Pancreas (tissue), 10 donors: Measurements from ENCODE around the gene LIG3. TPM values are rescaled to one million over a fixed set of nuclear protein-coding genes. Genes with fewer than 3 reads are reported as not detected.
"Not testable (repeated sequence)": the region's sequence is repeated elsewhere in the genome, so short reads cannot be mapped to it uniquely, and the experiment has no call there.

Experiments
- ATAC-seq, 4 donors: fragments of 200-7000 bp; cut with Tn5 transposase; one replicate each; pipeline versions ENCODE4 v1.8.0 to v1.9.1; 2020; ENCODE audit warnings: mild to moderate bottlenecking in 4 of 4, moderate library complexity in 4 of 4
- DNase-seq, 6 donors: peaks; one replicate each; pipeline ENCODE4 v3.0.0-alpha.2; 2020
- FAIRE-seq: peaks from 2 replicates; lab custom pipeline; 2012; peaks lifted over from hg19 to GRCh38; lab: Jason Lieb, UNC
- H3K27ac ChIP-seq, 4 donors: fragments of 200-600 bp; sonication (generic); 1 replicate in 3 of 4; 2 replicates in 1 of 4; pipeline versions ENCODE4 v1.5.0 to v1.8.0; 2020
- H3K27me3 ChIP-seq, 4 donors: fragments of 200-600 bp; one replicate each; pipeline ENCODE4 v1.8.0; 2021
- H3K36me3 ChIP-seq, 3 donors: fragments of 200-600 bp; sonication (generic) in 1 of 3; one replicate each; pipeline versions ENCODE4 v1.5.0 to v1.8.0; 2020 to 2021
- H3K4me1 ChIP-seq, 3 donors: fragments of 200-600 bp; one replicate each; pipeline ENCODE4 v1.8.0; 2021
- H3K4me3 ChIP-seq, 4 donors: fragments of 200-600 bp; sonication (generic) in 2 of 4; one replicate each; pipeline versions ENCODE4 v1.5.0 to v1.8.0; 2020 to 2021
- H3K9me3 ChIP-seq, 4 donors: fragments of 200-600 bp; one replicate each; pipeline ENCODE4 v1.8.0; 2021
- CTCF ChIP-seq, 4 donors: fragments of 200-600 bp; sonication (generic) in 3 of 4; IDR thresholded peaks; one replicate each; pipeline versions ENCODE4 v1.5.0 to v1.8.0; 2021; ENCODE audit warnings: antibody characterized with exemption in 4 of 4
- WGBS, 2 donors: extraction: QIAGEN DNeasy Blood & Tissue Kit; methylation state at CpG; one replicate each; pipeline ENCODE4 v1.1.7; 2013; 5-methylcytosine and 5-hydroxymethylcytosine counted together
- intact Hi-C, 3 donors: fragments of 100-400 bp; cut with DNase I; formaldehyde crosslinking; loops; one replicate each; pipeline versions ENCODE4 v1.11.1 to v1.14.2; 2022
- polyA plus RNA-seq, 2 donors: library from polyadenylated mRNA; stranded (reverse); fragments of 200-250 nt; gene quantifications; one replicate each; pipeline ENCODE4 v1.2.3, GENCODE V29; 2013
- total RNA-seq, 6 donors: library from RNA; stranded (reverse); fragmentation: NEBNext Ultra II Directional in 4 of 6; extraction: Animal tissue kit (Norgen Biotek cat#: 25700) in 4 of 6; gene quantifications; one replicate each; pipeline versions ENCODE4 v1.2.1 to v1.2.4, GENCODE V29; 2021 to 2023
- donor health status: healthy with polysubstance abuse.
- donor health status: DM: no; HTN: no; CAD: no; lungs with moderate emphysema.
- donor health status: DM: no; HTN: no; CAD: no.
- donor health status: control.
- donor health status: control.
- donor health status: Bipolar disorder and iron deficiency.
- donor health status: DM: yes; HTN: yes; CAD: no.
- donor health status: DM: no; HTN: no; CAD: no.
- donor health status: DM: no; HTN: no; CAD: no.
- donor health status: DM: yes; HTN: yes; CAD: no.

The LIG3 gene
- total and polyA plus RNA-seq, 8 donors, result 6.4 to 22.2 (median 16.9) TPM

GRCh38 chr17:34998205-34998604 lies 17.9 kb downstream of the LIG3 start:
- TF ChIP-seq CTCF (IDR thresholded peaks at IDR 0.05), result peak; percentile 23 to 53 (median 40)
- no peak overlapping the region for H3K27ac ChIP-seq
- peaks cover 0 to 3% (median 0%) of the 10 kb centered on the region in 3 donors for H3K4me1 ChIP-seq
- peak; percentile 50 to 84 (median 70) for DNase-seq
- H3K9me3 ChIP-seq, result no peaks in the 10 kb centered on the region
- intact Hi-C loops, result loop anchor here in 1 of 3 donors (10.0 kb wide), 1 partner anchor 127 kb away; the partner anchor contains the start of gene FNDC8
- ATAC-seq, result peak; percentile 78 to 96 (median 94)
- peaks cover 0 to 37% (median 6%) of the 10 kb centered on the region in 3 donors for H3K36me3 ChIP-seq
- H3K27me3 ChIP-seq, result no peaks in the 10 kb centered on the region
- no peak overlapping the region for H3K4me3 ChIP-seq
- WGBS, 2 donors, result 44% methylated on average over 5 of the region's 5 CpGs
- FAIRE-seq, result no peak

GRCh38 chr17:34999456-34999855 lies 19.1 kb downstream of the LIG3 start:
- FAIRE-seq, result no peak
- H3K27ac ChIP-seq, result no peak overlapping the region
- peaks cover 0 to 3% (median 0%) of the 10 kb centered on the region in 3 donors for H3K4me1 ChIP-seq
- H3K9me3 ChIP-seq, result no peaks in the 10 kb centered on the region
- no peaks in the 10 kb centered on the region for H3K27me3 ChIP-seq
- intact Hi-C loops, result loop anchor here in 1 of 3 donors (10.0 kb wide), 1 partner anchor 125 kb away; the partner anchor contains the start of gene FNDC8
- no peak overlapping the region for H3K4me3 ChIP-seq
- no peak for DNase-seq
- no peak for TF ChIP-seq CTCF (IDR thresholded peaks at IDR 0.05)
- WGBS, 2 donors, result 90 to 97% methylated on average over 2 of the region's 2 CpGs
- H3K36me3 ChIP-seq, result peaks cover 0 to 32% (median 6%) of the 10 kb centered on the region in 3 donors
- ATAC-seq, result no peak

GRCh38 chr17:35000965-35001364 lies 20.7 kb downstream of the LIG3 start:
- H3K4me1 ChIP-seq, ATAC-seq, H3K4me3 ChIP-seq, FAIRE-seq, H3K27me3 ChIP-seq, H3K9me3 ChIP-seq, DNase-seq, H3K27ac ChIP-seq: not testable (repeated sequence)
- peaks cover 0 to 20% (median 3%) of the 10 kb centered on the region in 3 donors for H3K36me3 ChIP-seq
- 89 to 91% methylated on average over 14 of the region's 14 CpGs for WGBS, 2 donors
- intact Hi-C loops, result loop anchor here in 2 of 3 donors (5.0 to 10.0 kb wide), 2 partner anchors 76 to 94 kb away; no protein-coding TSS in a partner anchor

- Histone ChIP-seq H3K9me3 (no peaks in the 10 kb centered on the region), H3K27ac (no peak overlapping the region), H3K4me3 (no peak overlapping the region), H3K4me1 (peaks cover 0 to 3% (median 0%) of the 10 kb centered on the region in 3 donors), H3K36me3 (peaks cover 0 to 16% (median 0%) of the 10 kb centered on the region in 3 donors), H3K27me3 (no peaks in the 10 kb centered on the region)
- 82 to 83% methylated on average over 2 of the region's 2 CpGs for WGBS, 2 donors
- ATAC-seq (no peak), DNase-seq (no peak), FAIRE-seq (no peak)
- intact Hi-C loops, result loop anchor here in 2 of 3 donors (5.0 to 10.0 kb wide), 2 partner anchors 76 to 93 kb away; no protein-coding TSS in a partner anchor
- no peak for TF ChIP-seq CTCF (IDR thresholded peaks at IDR 0.05)
Measured at GRCh38 chr17:35001549-35001948, 21.2 kb downstream of the LIG3 start.

GRCh38 chr17:35002876-35003551 lies 22.7 kb downstream of the LIG3 start:
- ATAC-seq (no peak), DNase-seq (no peak), FAIRE-seq (no peak)
- H3K9me3 ChIP-seq, result no peaks in the 10 kb centered on the region
- H3K4me3 ChIP-seq, result no peak overlapping the region
- H3K36me3 ChIP-seq, result peaks cover 0 to 16% (median 0%) of the 10 kb centered on the region in 3 donors
- 75 to 82% methylated on average over 15 of the region's 15 CpGs for WGBS, 2 donors
- no peaks in the 10 kb centered on the region for H3K27me3 ChIP-seq
- H3K4me1 ChIP-seq, result no peaks in the 10 kb centered on the region
- TF ChIP-seq CTCF (IDR thresholded peaks at IDR 0.05), result no peak
- intact Hi-C loops, result loop anchor here in 2 of 3 donors (5.0 to 10.0 kb wide), 2 partner anchors 74 to 92 kb away; no protein-coding TSS in a partner anchor
- no peak overlapping the region for H3K27ac ChIP-seq
